Effector memory CD4-positive, alpha-beta T cell (primary cell): ENCODE measurements around the gene TMEM209.

Experiments used
- DNase-seq, 3 donors: peaks; one replicate each; pipeline ENCODE4 v3.0.0-alpha.2; 2020
- H3K27ac ChIP-seq: 2 replicates; pipeline ENCODE4 v1.7.0; 2013; ENCODE audit warnings: mild to moderate bottlenecking, low read length, moderate library complexity; ENCODE audit not compliant: insufficient read depth, poor library complexity, severe bottlenecking
- H3K27me3 ChIP-seq: replicated peaks from 2 replicates; pipeline ENCODE4 v1.7.0; 2013; ENCODE audit warnings: mild to moderate bottlenecking, low read length; ENCODE audit not compliant: insufficient read depth, control insufficient read depth, poor library complexity, severe bottlenecking
- H3K36me3 ChIP-seq: 2 replicates; pipeline ENCODE4 v1.7.0; 2013; ENCODE audit warnings: mild to moderate bottlenecking, low read length, moderate library complexity; ENCODE audit not compliant: control insufficient read depth, insufficient read depth
- H3K4me1 ChIP-seq: 2 replicates; pipeline ENCODE4 v1.7.0; 2013; ENCODE audit warnings: low read length, mild to moderate bottlenecking; ENCODE audit not compliant: control insufficient read depth, insufficient read depth, poor library complexity, severe bottlenecking
- H3K4me3 ChIP-seq: 2 replicates; pipeline ENCODE4 v1.7.0; 2013; ENCODE audit warnings: low read length, low read depth, mild to moderate bottlenecking; ENCODE audit not compliant: insufficient read depth, poor library complexity, severe bottlenecking
- H3K9me3 ChIP-seq: 2 replicates; pipeline ENCODE4 v1.7.0; 2013; ENCODE audit warnings: mild to moderate bottlenecking, low read length, moderate library complexity; ENCODE audit not compliant: control insufficient read depth

TMEM209 gene

DNA sequence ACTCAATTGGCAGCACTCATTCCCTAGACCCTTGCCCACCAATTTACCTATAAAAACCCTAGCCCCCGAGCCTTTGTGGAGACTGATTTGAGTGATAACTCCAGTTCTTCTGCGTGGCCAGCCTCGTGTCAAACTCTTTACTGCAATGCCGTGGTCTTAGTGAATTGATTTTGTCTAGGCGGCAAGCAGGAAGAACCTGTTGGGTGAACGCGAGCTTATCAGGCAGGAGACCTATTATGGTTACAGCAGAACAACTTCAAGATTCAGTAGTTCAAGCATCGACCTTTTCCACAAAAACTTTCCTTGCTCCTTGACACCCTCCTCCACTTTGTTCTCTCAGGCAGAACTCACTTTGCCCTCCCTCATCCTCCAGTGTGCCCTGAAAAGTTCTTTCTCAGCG lies 14.7 kb upstream of the TMEM209 start:
- Histone ChIP-seq H3K4me1 (no peaks in the 10 kb centered on the region), H3K27me3 (no peaks in the 10 kb centered on the region), H3K9me3 (no peaks in the 10 kb centered on the region), H3K36me3 (no peaks in the 10 kb centered on the region), H3K4me3 (no peak overlapping the region), H3K27ac (no peak overlapping the region)
- no peak for DNase-seq

GRCh38 chr7:130218806-130219620 lies 13.8 kb upstream of the TMEM209 start:
- DNase-seq, result no peak

GRCh38 chr7:130216750-130217149 lies 11.5 kb upstream of the TMEM209 start:
- no peaks in the 10 kb centered on the region for H3K9me3 ChIP-seq
- H3K27me3 ChIP-seq, result no peaks in the 10 kb centered on the region
- H3K36me3 ChIP-seq, result no peaks in the 10 kb centered on the region

More at GRCh38 chr7:130218806-130219620, 13.8 kb upstream of the TMEM209 start:
- Histone ChIP-seq H3K27me3 (no peaks in the 10 kb centered on the region), H3K36me3 (no peaks in the 10 kb centered on the region), H3K4me1 (no peaks in the 10 kb centered on the region), H3K27ac (no peak overlapping the region), H3K9me3 (no peaks in the 10 kb centered on the region), H3K4me3 (no peak overlapping the region)

GRCh38 chr7:130216025-130216424 lies 10.8 kb upstream of the TMEM209 start:
- Histone ChIP-seq H3K27me3 (no peaks in the 10 kb centered on the region), H3K9me3 (no peaks in the 10 kb centered on the region), H3K36me3 (no peaks in the 10 kb centered on the region), H3K4me3 (no peak overlapping the region), H3K4me1 (no peaks in the 10 kb centered on the region), H3K27ac (no peak overlapping the region)
- no peak for DNase-seq

More at GRCh38 chr7:130216750-130217149, 11.5 kb upstream of the TMEM209 start:
- Histone ChIP-seq H3K4me3 (no peak overlapping the region), H3K27ac (no peak overlapping the region), H3K4me1 (no peaks in the 10 kb centered on the region)
- DNase-seq, result no peak

DNA sequence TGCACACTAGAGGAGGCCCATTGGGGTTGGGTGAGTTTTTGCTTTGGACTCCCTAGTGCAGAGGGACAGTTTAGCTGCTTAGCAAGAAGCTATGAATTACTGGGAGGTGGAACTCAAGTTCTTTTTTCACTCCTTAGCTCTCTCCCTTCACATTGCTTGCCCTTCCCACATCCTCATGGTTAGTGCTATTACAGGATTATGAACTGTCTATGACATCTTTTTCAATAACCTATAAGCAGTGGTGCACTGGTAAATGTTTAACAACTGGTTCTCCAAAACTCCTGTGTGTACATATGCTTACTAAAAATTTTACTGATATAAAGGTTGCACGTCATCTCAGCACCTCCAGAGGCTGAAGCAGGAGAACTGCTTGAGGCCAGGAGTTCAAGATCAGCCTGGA lies 8.6 kb upstream of the TMEM209 start:
- no peaks in the 10 kb centered on the region for H3K9me3 ChIP-seq
- no peak overlapping the region for H3K4me3 ChIP-seq
- no peak for DNase-seq
- H3K27ac ChIP-seq, result no peak overlapping the region
- no peaks in the 10 kb centered on the region for H3K27me3 ChIP-seq
- H3K4me1 ChIP-seq, result no peaks in the 10 kb centered on the region
- no peaks in the 10 kb centered on the region for H3K36me3 ChIP-seq

DNA sequence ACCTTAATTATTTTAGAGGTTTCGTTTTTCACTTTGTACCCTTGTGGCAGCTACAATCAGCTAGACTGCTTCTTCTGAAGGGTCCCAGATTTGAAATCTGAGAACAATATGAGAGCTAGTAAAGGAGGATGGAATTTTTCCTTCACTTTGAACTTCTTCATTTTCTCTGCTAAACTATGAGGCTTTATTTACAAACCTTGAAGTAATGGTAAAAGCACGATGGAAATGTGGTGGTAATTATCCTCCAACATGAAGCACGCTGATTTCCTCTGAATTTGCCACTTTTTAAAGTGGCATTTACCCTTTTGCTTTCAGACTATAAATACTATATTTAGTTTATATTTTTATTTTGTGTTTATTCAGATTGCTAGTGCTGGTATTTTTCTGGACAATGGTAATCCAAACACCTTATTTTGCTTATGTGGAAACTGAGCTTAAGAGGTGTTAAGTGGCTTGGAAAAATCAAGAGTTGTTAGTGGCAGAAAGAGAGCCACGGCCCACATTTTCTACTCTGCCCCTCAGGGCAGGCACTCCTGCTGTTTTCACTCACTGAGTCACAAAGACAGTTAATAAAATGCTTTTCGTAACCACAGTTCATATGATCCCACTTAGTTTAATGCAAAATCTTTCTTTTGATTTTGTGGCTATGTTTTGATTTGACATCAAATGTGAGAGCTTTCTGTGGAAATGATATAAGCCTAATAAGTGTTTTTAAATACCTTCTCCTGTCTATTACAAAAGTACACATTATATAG lies 5.2 kb upstream of the TMEM209 start:
- Histone ChIP-seq H3K36me3 (no peaks in the 10 kb centered on the region), H3K27me3 (no peaks in the 10 kb centered on the region), H3K9me3 (no peaks in the 10 kb centered on the region), H3K27ac (no peak overlapping the region), H3K4me3 (no peak overlapping the region), H3K4me1 (peaks cover 5% of the 10 kb centered on the region)
- no peak for DNase-seq

- no peaks in the 10 kb centered on the region for H3K9me3 ChIP-seq
Observed at GRCh38 chr7:130208516-130208915, 3.3 kb upstream of the TMEM209 start.

DNA sequence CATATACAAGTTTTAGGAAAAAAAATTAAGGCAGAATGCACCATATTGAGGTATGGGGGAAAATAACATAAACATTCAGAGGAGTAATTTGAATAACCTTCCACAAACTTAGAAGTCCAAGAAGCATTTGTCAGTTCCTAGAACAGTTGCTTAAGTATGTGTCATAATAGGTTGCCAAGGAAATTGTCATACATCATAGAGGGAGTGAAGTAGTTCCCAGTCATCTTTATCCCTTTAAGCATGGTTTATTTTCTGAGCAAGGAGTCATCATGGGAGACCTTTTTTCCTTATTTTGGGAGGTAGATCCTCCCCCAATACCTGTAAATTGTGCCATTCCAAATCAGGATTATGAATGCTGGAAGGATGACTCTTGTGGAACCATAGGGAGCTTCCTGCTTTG lies 2.4 kb upstream of the TMEM209 start, which contains the start of gene SSMEM1:
TSS of gene SSMEM1 (plus strand) at position 219 of the 400 bp plus-strand sequence. CDS start at position 270, 51 bp downstream.
- Histone ChIP-seq H3K27ac (no peak within 1 kb of the TSS), H3K27me3 (no peaks in the 10 kb centered on the region), H3K9me3 (no peaks in the 10 kb centered on the region), H3K4me3 (no peak within 1 kb of the TSS), H3K4me1 (peaks cover 5% of the 10 kb centered on the region), H3K36me3 (no peaks in the 10 kb centered on the region)
- DNase-seq, result no peak

More at GRCh38 chr7:130208516-130208915, 3.3 kb upstream of the TMEM209 start:
- Histone ChIP-seq H3K36me3 (no peaks in the 10 kb centered on the region), H3K27ac (no peak overlapping the region), H3K4me1 (peaks cover 5% of the 10 kb centered on the region), H3K4me3 (no peak overlapping the region), H3K27me3 (no peaks in the 10 kb centered on the region)
- no peak for DNase-seq

GRCh38 chr7:130207033-130207432 lies 1.8 kb upstream of the TMEM209 start:
- H3K9me3 ChIP-seq, result no peaks in the 10 kb centered on the region
- no peak overlapping the region for H3K4me3 ChIP-seq
- DNase-seq, result no peak
- peaks cover 4% of the 10 kb centered on the region for H3K36me3 ChIP-seq
- H3K27ac ChIP-seq, result no peak overlapping the region
- H3K27me3 ChIP-seq, result no peaks in the 10 kb centered on the region
- H3K4me1 ChIP-seq, result peaks cover 5% of the 10 kb centered on the region

GRCh38 chr7:130201796-130202195 lies 3.4 kb downstream of the TMEM209 start:
- peaks cover 21% of the 10 kb centered on the region for H3K36me3 ChIP-seq
- DNase-seq, result no peak
- no peaks in the 10 kb centered on the region for H3K9me3 ChIP-seq
- H3K27ac ChIP-seq, result no peak overlapping the region
- no peaks in the 10 kb centered on the region for H3K27me3 ChIP-seq
- H3K4me3 ChIP-seq, result no peak overlapping the region
- peaks cover 5% of the 10 kb centered on the region for H3K4me1 ChIP-seq
